Measurements from ENCODE around the gene STK38L. TPM values are rescaled to one million over a fixed set of nuclear protein-coding genes. Genes with fewer than 3 reads are reported as not detected.

STK38L gene
- total and polyA plus RNA-seq, 10 of the 15 experiments (the other 5 are each of a cell fraction or from before 2014, with no cell fraction given): 43.0 to 154 (median 115) TPM

DNA sequence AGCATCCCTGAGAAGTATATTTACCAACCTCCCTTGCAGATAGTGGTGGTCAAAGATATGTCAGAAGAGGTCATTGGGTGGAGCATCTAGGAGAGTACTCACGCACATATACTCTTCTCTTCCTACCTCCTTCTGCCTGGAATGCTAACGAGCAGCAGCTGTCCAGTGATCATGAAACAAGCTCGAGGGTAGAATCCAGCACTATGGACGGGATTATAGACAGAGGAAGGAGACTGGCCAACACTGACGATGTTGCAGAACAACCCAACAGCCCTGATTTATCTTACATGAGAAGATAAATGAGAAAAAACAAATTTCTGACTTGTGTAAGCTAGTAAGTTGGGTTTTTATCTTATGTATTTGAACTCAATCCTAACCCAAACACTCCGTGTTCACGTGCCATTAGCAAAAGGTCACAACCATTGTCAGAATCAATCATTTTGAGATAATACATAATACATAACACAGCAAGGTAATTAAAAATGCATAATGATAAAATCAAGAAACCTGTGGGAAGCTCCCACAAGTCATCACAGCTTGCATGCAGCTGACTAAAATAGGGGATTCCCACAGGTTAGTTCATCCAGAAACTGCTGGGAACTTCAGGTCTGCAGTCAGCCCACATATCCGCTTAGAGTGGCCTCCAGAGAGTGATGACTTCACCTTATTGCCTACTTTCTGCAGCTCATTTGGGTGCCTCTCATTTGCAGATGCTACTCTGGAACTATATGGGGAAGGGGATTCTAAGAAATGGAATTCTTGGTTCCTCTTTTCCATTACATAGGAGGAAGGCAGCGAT lies 36.3 kb upstream of the STK38L start (continued):
- TF ChIP-seq SREBF1 (IDR thresholded peaks at IDR 0.05; ENCODE audit: low read length) (no peak), PAX5 (IDR thresholded peaks at IDR 0.05; ENCODE audit: borderline replicate concordance, low read depth, low read length) (peak; percentile 78), EP300 (IDR thresholded peaks at IDR 0.05; ENCODE audit: borderline replicate concordance in 1 of 2, control insufficient read depth in 1 of 2, low read depth in 2 of 2, low read length in 2 of 2) (peak; percentile 65 to 78; a peak in 3 of 4 replicates), YY1 (IDR thresholded peaks at IDR 0.05; ENCODE audit: low read depth, low read length) (0 out of 2 replicates have a peak, but pooled peaks have one; percentile 31), ESRRA (IDR thresholded peaks at IDR 0.05; ENCODE audit: low read length) (no peak), BCL11A (IDR thresholded peaks at IDR 0.05; ENCODE audit: low read depth, low read length) (peak; percentile 74; the same call in 1 of the 2 replicates), NR2F1 (conservative IDR thresholded peaks at IDR 0.05) (peak; percentile 83), JUNB (IDR thresholded peaks at IDR 0.05) (peak; percentile 88), IKZF2 (IDR thresholded peaks at IDR 0.05) (peak; percentile 89 to 91), PML (IDR thresholded peaks at IDR 0.05; ENCODE audit: low read length) (0 out of 2 replicates have a peak, but pooled peaks have one; percentile 69), MTA2 (IDR thresholded peaks at IDR 0.05; ENCODE audit: low read depth) (peak; percentile 92), CBFB (IDR thresholded peaks at IDR 0.05; ENCODE audit: low read depth) (peak; percentile 74), EED (IDR thresholded peaks at IDR 0.05; ENCODE audit: low read depth) (peak; percentile 94), RCOR1 (conservative IDR thresholded peaks at IDR 0.05; ENCODE audit: low read depth, low read length) (no peak), TCF7 (IDR thresholded peaks at IDR 0.05; ENCODE audit: borderline replicate concordance) (peak; percentile 49; the same call in 1 of the 2 replicates), RAD21 (IDR thresholded peaks at IDR 0.05; ENCODE audit: insufficient read depth, low read depth, low read length) (peak; percentile 34; the same call in 1 of the 2 replicates), SMC3 (IDR thresholded peaks at IDR 0.05; ENCODE audit: borderline replicate concordance, low read length) (no peak; the same call in 1 of the 2 replicates), RBBP5 (conservative IDR thresholded peaks at IDR 0.05) (no peak), SIX5 (IDR thresholded peaks at IDR 0.05; ENCODE audit: low read depth, low read length, severe bottlenecking) (no peak)
- TF ChIP-seq, protein P1, sequence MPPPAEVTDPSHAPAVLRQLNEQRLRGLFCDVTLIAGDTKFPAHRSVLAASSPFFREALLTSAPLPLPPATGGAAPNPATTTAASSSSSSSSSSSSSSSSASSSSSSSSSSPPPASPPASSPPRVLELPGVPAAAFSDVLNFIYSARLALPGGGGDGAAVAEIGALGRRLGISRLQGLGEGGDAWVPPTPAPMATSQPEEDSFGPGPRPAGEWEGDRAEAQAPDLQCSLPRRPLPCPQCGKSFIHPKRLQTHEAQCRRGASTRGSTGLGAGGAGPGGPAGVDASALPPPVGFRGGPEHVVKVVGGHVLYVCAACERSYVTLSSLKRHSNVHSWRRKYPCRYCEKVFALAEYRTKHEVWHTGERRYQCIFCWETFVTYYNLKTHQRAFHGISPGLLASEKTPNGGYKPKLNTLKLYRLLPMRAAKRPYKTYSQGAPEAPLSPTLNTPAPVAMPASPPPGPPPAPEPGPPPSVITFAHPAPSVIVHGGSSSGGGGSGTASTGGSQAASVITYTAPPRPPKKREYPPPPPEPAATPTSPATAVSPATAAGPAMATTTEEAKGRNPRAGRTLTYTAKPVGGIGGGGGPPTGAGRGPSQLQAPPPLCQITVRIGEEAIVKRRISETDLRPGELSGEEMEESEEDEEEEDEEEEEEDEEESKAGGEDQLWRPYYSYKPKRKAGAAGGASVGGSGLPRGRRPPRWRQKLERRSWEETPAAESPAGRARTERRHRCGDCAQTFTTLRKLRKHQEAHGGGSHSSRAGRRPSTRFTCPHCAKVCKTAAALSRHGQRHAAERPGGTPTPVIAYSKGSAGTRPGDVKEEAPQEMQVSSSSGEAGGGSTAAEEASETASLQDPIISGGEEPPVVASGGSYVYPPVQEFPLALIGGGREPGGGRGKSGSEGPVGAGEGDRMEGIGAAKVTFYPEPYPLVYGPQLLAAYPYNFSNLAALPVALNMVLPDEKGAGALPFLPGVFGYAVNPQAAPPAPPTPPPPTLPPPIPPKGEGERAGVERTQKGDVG (CRISPR knock-in tag; IDR thresholded peaks at IDR 0.05): no peak
- TF ChIP-seq, protein P2, sequence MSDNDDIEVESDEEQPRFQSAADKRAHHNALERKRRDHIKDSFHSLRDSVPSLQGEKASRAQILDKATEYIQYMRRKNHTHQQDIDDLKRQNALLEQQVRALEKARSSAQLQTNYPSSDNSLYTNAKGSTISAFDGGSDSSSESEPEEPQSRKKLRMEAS (IDR thresholded peaks at IDR 0.05; ENCODE audit: low read depth, low read length): no peak
- TF ChIP-seq, protein P3, sequence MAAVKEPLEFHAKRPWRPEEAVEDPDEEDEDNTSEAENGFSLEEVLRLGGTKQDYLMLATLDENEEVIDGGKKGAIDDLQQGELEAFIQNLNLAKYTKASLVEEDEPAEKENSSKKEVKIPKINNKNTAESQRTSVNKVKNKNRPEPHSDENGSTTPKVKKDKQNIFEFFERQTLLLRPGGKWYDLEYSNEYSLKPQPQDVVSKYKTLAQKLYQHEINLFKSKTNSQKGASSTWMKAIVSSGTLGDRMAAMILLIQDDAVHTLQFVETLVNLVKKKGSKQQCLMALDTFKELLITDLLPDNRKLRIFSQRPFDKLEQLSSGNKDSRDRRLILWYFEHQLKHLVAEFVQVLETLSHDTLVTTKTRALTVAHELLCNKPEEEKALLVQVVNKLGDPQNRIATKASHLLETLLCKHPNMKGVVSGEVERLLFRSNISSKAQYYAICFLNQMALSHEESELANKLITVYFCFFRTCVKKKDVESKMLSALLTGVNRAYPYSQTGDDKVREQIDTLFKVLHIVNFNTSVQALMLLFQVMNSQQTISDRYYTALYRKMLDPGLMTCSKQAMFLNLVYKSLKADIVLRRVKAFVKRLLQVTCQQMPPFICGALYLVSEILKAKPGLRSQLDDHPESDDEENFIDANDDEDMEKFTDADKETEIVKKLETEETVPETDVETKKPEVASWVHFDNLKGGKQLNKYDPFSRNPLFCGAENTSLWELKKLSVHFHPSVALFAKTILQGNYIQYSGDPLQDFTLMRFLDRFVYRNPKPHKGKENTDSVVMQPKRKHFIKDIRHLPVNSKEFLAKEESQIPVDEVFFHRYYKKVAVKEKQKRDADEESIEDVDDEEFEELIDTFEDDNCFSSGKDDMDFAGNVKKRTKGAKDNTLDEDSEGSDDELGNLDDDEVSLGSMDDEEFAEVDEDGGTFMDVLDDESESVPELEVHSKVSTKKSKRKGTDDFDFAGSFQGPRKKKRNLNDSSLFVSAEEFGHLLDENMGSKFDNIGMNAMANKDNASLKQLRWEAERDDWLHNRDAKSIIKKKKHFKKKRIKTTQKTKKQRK (IDR thresholded peaks at IDR 0.05; ENCODE audit: low read depth, low read length): no peak
- TF ChIP-seq, protein P4, sequence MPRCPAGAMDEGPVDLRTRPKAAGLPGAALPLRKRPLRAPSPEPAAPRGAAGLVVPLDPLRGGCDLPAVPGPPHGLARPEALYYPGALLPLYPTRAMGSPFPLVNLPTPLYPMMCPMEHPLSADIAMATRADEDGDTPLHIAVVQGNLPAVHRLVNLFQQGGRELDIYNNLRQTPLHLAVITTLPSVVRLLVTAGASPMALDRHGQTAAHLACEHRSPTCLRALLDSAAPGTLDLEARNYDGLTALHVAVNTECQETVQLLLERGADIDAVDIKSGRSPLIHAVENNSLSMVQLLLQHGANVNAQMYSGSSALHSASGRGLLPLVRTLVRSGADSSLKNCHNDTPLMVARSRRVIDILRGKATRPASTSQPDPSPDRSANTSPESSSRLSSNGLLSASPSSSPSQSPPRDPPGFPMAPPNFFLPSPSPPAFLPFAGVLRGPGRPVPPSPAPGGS (IDR thresholded peaks at IDR 0.05; ENCODE audit: borderline replicate concordance, insufficient read depth, low read depth, low read length, poor library complexity, severe bottlenecking): peak; percentile 100

Measured in GM12878 (cell line).